ENCODE measurements around the gene MYH9. TPM values are rescaled to one million over a fixed set of nuclear protein-coding genes. Genes with fewer than 3 reads are reported as not detected.

Gene MYH9
- total and polyA plus RNA-seq, 2 experiments from 2014 or later = 58.4 to 233 TPM

DNA sequence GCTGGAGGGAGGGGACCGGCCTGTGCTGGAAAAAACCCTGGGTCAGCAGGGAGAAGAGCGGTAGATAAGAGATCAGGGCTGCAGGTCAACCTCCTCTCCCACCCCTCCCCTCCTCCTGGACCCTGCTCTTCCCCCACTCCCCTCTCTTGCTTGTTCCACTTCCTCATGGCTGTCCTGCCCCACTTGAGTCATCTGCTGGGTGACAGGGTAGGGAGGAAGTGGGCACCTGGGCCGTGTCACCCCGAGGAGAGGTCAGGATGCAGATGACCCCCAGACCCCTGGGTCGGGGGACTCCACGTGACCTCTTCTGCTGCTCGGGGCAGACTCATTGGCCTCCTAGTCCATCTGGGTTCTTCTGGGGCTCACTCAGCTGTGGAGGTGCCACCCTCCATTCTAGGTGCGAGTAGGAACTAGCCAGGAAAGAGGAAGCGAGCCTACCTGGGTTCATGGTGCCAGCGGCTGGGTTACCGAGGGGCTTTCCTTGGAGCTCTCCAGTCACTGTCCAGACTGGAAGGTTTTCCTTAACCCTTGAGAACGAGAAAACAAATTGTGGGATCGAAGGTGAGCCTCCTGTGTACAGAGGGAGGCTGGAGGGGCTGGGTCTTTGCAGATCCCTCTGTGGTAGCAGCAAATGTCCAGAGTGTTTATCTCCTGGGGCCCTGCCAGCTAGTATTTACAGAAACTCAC, 154.9 kb downstream of the MYH9 start:
- Histone ChIP-seq H3K4me2 (no peak overlapping the region), H3K4me3 (no peak overlapping the region), H2AFZ (no peak overlapping the region), H3K79me2 (replicated peaks; ENCODE audit: insufficient read depth) (no peaks in the 10 kb centered on the region), H3K9me2 (ENCODE audit: insufficient read depth) (no peaks in the 10 kb centered on the region), H3K4me1 (ENCODE audit: insufficient read depth) (no peaks in the 10 kb centered on the region), H3K27ac (ENCODE audit: low read depth) (no peak overlapping the region), H3F3A (replicated peaks; ENCODE audit: low read depth) (no peaks in the 10 kb centered on the region), H3K36me3 (ENCODE audit: insufficient read depth) (no peaks in the 10 kb centered on the region), H3K27me3 (ENCODE audit: insufficient read depth) (no peaks in the 10 kb centered on the region), H4K20me1 (replicated peaks; ENCODE audit: insufficient read depth) (no peaks in the 10 kb centered on the region)
- Mint-ChIP-seq H3K27ac (no peak overlapping the region), H3K4me1 (peaks cover 10% of the 10 kb centered on the region; the same call in 2 of the 3 replicates), H3K27me3 (ENCODE audit: insufficient read depth, low read depth, poor library complexity) (peaks cover 8% of the 10 kb centered on the region), H3K4me3 (no peak overlapping the region), H3K9me3 (peaks cover 4% of the 10 kb centered on the region; the same call in 2 of the 3 replicates), H3K36me3 (ENCODE audit: low read depth) (peaks cover 28% of the 10 kb centered on the region)
- TF ChIP-seq, protein P1, sequence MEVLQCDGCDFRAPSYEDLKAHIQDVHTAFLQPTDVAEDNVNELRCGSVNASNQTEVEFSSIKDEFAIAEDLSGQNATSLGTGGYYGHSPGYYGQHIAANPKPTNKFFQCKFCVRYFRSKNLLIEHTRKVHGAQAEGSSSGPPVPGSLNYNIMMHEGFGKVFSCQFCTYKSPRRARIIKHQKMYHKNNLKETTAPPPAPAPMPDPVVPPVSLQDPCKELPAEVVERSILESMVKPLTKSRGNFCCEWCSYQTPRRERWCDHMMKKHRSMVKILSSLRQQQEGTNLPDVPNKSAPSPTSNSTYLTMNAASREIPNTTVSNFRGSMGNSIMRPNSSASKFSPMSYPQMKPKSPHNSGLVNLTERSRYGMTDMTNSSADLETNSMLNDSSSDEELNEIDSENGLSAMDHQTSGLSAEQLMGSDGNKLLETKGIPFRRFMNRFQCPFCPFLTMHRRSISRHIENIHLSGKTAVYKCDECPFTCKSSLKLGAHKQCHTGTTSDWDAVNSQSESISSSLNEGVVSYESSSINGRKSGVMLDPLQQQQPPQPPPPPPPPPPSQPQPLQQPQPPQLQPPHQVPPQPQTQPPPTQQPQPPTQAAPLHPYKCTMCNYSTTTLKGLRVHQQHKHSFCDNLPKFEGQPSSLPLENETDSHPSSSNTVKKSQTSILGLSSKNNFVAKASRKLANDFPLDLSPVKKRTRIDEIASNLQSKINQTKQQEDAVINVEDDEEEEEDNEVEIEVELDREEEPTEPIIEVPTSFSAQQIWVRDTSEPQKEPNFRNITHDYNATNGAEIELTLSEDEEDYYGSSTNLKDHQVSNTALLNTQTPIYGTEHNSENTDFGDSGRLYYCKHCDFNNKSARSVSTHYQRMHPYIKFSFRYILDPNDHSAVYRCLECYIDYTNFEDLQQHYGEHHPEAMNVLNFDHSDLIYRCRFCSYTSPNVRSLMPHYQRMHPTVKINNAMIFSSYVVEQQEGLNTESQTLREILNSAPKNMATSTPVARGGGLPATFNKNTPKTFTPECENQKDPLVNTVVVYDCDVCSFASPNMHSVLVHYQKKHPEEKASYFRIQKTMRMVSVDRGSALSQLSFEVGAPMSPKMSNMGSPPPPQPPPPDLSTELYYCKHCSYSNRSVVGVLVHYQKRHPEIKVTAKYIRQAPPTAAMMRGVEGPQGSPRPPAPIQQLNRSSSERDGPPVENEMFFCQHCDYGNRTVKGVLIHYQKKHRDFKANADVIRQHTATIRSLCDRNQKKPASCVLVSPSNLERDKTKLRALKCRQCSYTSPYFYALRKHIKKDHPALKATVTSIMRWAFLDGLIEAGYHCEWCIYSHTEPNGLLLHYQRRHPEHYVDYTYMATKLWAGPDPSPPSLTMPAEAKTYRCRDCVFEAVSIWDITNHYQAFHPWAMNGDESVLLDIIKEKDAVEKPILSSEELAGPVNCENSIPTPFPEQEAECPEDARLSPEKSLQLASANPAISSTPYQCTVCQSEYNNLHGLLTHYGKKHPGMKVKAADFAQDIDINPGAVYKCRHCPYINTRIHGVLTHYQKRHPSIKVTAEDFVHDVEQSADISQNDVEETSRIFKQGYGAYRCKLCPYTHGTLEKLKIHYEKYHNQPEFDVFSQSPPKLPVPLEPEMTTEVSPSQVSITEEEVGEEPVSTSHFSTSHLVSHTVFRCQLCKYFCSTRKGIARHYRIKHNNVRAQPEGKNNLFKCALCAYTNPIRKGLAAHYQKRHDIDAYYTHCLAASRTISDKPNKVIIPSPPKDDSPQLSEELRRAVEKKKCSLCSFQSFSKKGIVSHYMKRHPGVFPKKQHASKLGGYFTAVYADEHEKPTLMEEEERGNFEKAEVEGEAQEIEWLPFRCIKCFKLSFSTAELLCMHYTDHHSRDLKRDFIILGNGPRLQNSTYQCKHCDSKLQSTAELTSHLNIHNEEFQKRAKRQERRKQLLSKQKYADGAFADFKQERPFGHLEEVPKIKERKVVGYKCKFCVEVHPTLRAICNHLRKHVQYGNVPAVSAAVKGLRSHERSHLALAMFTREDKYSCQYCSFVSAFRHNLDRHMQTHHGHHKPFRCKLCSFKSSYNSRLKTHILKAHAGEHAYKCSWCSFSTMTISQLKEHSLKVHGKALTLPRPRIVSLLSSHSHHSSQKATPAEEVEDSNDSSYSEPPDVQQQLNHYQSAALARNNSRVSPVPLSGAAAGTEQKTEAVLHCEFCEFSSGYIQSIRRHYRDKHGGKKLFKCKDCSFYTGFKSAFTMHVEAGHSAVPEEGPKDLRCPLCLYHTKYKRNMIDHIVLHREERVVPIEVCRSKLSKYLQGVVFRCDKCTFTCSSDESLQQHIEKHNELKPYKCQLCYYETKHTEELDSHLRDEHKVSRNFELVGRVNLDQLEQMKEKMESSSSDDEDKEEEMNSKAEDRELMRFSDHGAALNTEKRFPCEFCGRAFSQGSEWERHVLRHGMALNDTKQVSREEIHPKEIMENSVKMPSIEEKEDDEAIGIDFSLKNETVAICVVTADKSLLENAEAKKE (CRISPR knock-in tag; IDR thresholded peaks at IDR 0.05) = no peak
- TF ChIP-seq, protein P2, sequence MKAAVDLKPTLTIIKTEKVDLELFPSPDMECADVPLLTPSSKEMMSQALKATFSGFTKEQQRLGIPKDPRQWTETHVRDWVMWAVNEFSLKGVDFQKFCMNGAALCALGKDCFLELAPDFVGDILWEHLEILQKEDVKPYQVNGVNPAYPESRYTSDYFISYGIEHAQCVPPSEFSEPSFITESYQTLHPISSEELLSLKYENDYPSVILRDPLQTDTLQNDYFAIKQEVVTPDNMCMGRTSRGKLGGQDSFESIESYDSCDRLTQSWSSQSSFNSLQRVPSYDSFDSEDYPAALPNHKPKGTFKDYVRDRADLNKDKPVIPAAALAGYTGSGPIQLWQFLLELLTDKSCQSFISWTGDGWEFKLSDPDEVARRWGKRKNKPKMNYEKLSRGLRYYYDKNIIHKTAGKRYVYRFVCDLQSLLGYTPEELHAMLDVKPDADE (IDR thresholded peaks at IDR 0.05) = no peak
- TF ChIP-seq CREB1 (CRISPR knock-in tag; IDR thresholded peaks at IDR 0.05; ENCODE audit: low read depth) (no peak), JUNB (IDR thresholded peaks at IDR 0.05; ENCODE audit: unreplicated experiment) (no peak), POLR2AphosphoS5 (IDR thresholded peaks at IDR 0.05; ENCODE audit: low read depth) (no peak), EZH2phosphoT487 (IDR thresholded peaks at IDR 0.05; ENCODE audit: unreplicated experiment) (no peak), EZH2 (IDR thresholded peaks at IDR 0.05; ENCODE audit: low read depth, unreplicated experiment) (no peak), STAT1 (IDR thresholded peaks at IDR 0.05; ENCODE audit: unreplicated experiment) (no peak), ZNF331 (CRISPR knock-in tag; IDR thresholded peaks at IDR 0.05; ENCODE audit: low read depth) (no peak), ZNF114 (CRISPR knock-in tag; IDR thresholded peaks at IDR 0.05) (no peak), NANOG (IDR thresholded peaks at IDR 0.05; ENCODE audit: borderline replicate concordance) (no peak)
- TF ChIP-seq, protein P3, sequence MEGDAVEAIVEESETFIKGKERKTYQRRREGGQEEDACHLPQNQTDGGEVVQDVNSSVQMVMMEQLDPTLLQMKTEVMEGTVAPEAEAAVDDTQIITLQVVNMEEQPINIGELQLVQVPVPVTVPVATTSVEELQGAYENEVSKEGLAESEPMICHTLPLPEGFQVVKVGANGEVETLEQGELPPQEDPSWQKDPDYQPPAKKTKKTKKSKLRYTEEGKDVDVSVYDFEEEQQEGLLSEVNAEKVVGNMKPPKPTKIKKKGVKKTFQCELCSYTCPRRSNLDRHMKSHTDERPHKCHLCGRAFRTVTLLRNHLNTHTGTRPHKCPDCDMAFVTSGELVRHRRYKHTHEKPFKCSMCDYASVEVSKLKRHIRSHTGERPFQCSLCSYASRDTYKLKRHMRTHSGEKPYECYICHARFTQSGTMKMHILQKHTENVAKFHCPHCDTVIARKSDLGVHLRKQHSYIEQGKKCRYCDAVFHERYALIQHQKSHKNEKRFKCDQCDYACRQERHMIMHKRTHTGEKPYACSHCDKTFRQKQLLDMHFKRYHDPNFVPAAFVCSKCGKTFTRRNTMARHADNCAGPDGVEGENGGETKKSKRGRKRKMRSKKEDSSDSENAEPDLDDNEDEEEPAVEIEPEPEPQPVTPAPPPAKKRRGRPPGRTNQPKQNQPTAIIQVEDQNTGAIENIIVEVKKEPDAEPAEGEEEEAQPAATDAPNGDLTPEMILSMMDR (conservative IDR thresholded peaks at IDR 0.05; ENCODE audit: low read depth in 2 of 2) = no peak
- TF ChIP-seq, protein P4, sequence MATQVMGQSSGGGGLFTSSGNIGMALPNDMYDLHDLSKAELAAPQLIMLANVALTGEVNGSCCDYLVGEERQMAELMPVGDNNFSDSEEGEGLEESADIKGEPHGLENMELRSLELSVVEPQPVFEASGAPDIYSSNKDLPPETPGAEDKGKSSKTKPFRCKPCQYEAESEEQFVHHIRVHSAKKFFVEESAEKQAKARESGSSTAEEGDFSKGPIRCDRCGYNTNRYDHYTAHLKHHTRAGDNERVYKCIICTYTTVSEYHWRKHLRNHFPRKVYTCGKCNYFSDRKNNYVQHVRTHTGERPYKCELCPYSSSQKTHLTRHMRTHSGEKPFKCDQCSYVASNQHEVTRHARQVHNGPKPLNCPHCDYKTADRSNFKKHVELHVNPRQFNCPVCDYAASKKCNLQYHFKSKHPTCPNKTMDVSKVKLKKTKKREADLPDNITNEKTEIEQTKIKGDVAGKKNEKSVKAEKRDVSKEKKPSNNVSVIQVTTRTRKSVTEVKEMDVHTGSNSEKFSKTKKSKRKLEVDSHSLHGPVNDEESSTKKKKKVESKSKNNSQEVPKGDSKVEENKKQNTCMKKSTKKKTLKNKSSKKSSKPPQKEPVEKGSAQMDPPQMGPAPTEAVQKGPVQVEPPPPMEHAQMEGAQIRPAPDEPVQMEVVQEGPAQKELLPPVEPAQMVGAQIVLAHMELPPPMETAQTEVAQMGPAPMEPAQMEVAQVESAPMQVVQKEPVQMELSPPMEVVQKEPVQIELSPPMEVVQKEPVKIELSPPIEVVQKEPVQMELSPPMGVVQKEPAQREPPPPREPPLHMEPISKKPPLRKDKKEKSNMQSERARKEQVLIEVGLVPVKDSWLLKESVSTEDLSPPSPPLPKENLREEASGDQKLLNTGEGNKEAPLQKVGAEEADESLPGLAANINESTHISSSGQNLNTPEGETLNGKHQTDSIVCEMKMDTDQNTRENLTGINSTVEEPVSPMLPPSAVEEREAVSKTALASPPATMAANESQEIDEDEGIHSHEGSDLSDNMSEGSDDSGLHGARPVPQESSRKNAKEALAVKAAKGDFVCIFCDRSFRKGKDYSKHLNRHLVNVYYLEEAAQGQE (IDR thresholded peaks at IDR 0.05; ENCODE audit: unreplicated experiment) = no peak
- DNase-seq (ENCODE audit: low spot score) (no peak), ATAC-seq (no peak)
